Transverse colon (tissue), 4 donors: ENCODE measurements around the gene CARS2. TPM values are rescaled to one million over a fixed set of nuclear protein-coding genes. Genes with fewer than 3 reads are reported as not detected.

Experiments
- DNase-seq: peaks from one replicate; pipeline ENCODE4 v3.0.0-alpha.2; 2019
- H3K27ac ChIP-seq, 4 donors: fragments of 200-600 bp; sonication (generic); 2 replicates each; pipeline ENCODE4 v1.5.1; 2016 to 2018; ENCODE audit warnings: inconsistent platforms in 4 of 4
- H3K27me3 ChIP-seq: fragments of 200-600 bp; sonication (generic); 2 replicates; pipeline ENCODE4 v1.5.1; 2017; ENCODE audit warnings: inconsistent platforms
- H3K36me3 ChIP-seq, 4 donors: fragments of 200-600 bp; sonication (generic); 2 replicates each; pipeline ENCODE4 v1.5.1; 2017 to 2019; ENCODE audit warnings: inconsistent platforms in 4 of 4
- H3K4me1 ChIP-seq, 4 donors: fragments of 200-600 bp; sonication (generic); 2 replicates each; pipeline ENCODE4 v1.5.1; 2017 to 2020; ENCODE audit warnings: inconsistent platforms in 4 of 4
- H3K4me3 ChIP-seq, 4 donors: fragments of 200-600 bp; sonication (generic); 1 replicate in 1 of 4; 2 replicates in 3 of 4; pipeline versions ENCODE4 v1.5.1 to v1.6.1; 2017 to 2019; ENCODE audit warnings: inconsistent platforms in 4 of 4
- H3K9me3 ChIP-seq, 2 donors: fragments of 200-600 bp; sonication (generic); 2 replicates each; pipeline ENCODE4 v1.5.1; 2017 to 2019; ENCODE audit warnings: inconsistent platforms in 2 of 2
- CTCF ChIP-seq, 5 experiments: fragments of 200-600 bp in 3 of 5; fragments of 450-650 bp in 2 of 5; sonication (generic) in 3 of 5; IDR thresholded peaks; 1 replicate in 2 of 5; 2 replicates in 3 of 5; pipeline ENCODE4 v1.5.1; 2016 to 2017; ENCODE audit warnings: antibody characterized with exemption in 5 of 5, inconsistent platforms in 3 of 5, mild to moderate bottlenecking in 2 of 5, moderate library complexity in 1 of 5
- EP300 ChIP-seq: sonication (generic); formaldehyde crosslinking; IDR thresholded peaks from one replicate; pipeline ENCODE4 v1.6.1; 2017; ENCODE audit warnings: antibody characterized with exemption, low read depth
- POLR2A ChIP-seq: fragments of 450-650 bp; IDR thresholded peaks from one replicate; pipeline ENCODE4 v1.6.1; 2016; ENCODE audit warnings: antibody characterized with exemption, mild to moderate bottlenecking, moderate library complexity
- POLR2AphosphoS5 ChIP-seq, 3 donors: sonication (generic); formaldehyde crosslinking; IDR thresholded peaks; one replicate each; pipeline ENCODE4 v1.6.1; 2016; ENCODE audit warnings: antibody characterized with exemption in 3 of 3
- WGBS, 2 donors: methylation state at CpG; one replicate each; pipeline ENCODE4 v1.1.5; 2018; ENCODE audit warnings: low coverage in 1 of 2; 5-methylcytosine and 5-hydroxymethylcytosine counted together
- in situ Hi-C, 4 donors: fragments of 200-750 bp; cut with MboI; loops; one replicate each; pipeline versions ENCODE4 v1.15.0 to v1.15.1; 2017; ENCODE audit warnings: low sequenced_read_pairs in 3 of 4, low pct_ligation_motif_present in 1 of 4, low pct_unique_long_range_greater_than_20kb in 1 of 4
- intact Hi-C: fragments of 100-400 bp; cut with DNase I; formaldehyde crosslinking; loops from one replicate; pipeline ENCODE4 v1.15.1; 2023; ENCODE audit warnings: low total_unique reads
- total RNA-seq, 4 donors: library from RNA; depleted of rRNA; stranded (reverse); fragments of >200 nt; gene quantifications; one replicate each; pipeline ENCODE4 v1.1.0, GENCODE V29; 2016

Gene CARS2
- total RNA-seq, 4 donors from 2014 or later, result 35.2 to 152 (median 56.2) TPM

GRCh38 chr13:110683921-110684320, 22.0 kb downstream of the CARS2 start:
- peaks cover 0 to 19% (median 6%) of the 10 kb centered on the region in 4 donors for H3K36me3 ChIP-seq
- intact Hi-C loops (loop anchor here (10.0 kb wide), 1 partner anchor 131 kb away; no protein-coding TSS in a partner anchor), in situ Hi-C loops (loop anchor here in 2 of 4 donors (25.0 kb wide), 1 partner anchor 128 kb away; no protein-coding TSS in a partner anchor)
- DNase-seq, result no peak
- no peak overlapping the region for H3K4me3 ChIP-seq
- H3K9me3 ChIP-seq, result no peaks in the 10 kb centered on the region
- H3K4me1 ChIP-seq, result peaks cover 0 to 13% (median 0%) of the 10 kb centered on the region in 4 donors
- H3K27ac ChIP-seq, result peak overlapping the region; percentile 68 to 80 (median 80)
- 94% methylated on average over 5 of the region's 5 CpGs; no CpG with 5 or more reads in 1 of the 2 donors for WGBS, 2 donors
- TF ChIP-seq POLR2A (no peak), EP300 (no peak), CTCF (IDR thresholded peaks at IDR 0.05) (no peak), POLR2AphosphoS5 (IDR thresholded peaks at IDR 0.05) (no peak)
- no peaks in the 10 kb centered on the region for H3K27me3 ChIP-seq

DNA sequence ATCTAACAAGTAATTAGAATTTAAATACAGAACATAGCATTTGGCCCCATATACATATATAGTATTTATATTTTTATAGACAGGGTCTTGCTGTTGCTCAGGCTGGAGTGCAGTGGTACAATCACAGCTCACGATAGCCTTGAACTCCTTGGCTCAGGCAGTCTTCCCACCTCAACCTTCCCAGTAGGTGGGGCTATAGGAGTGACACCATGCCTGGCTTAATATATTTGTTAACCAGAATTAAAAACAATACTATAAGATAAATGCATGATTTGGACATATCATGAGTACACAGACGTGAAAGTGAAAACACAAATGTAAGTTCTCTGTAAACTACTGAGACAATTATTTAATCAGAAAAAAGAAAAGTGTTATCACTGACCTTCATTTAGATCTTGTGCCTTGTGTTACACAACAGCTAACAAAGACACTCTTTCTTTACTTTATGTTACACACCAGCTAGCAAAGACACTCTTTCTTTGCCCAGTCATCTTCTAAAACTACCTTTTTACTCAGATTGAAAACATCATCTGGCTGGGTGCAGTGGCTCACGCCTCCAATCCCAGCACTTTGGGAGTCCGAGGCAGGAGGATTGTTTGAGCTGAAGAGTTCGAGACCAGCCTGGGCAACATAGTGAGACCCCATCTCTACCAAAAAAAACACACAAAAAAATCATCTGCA, 22.6 kb downstream of the CARS2 start:
- 75 to 82% methylated on average over 5 of the region's 5 CpGs for WGBS, 2 donors
- H3K9me3 ChIP-seq, result no peaks in the 10 kb centered on the region
- intact Hi-C loops, result loop anchor here (10.0 kb wide), 1 partner anchor 131 kb away; no protein-coding TSS in a partner anchor
- TF ChIP-seq CTCF (IDR thresholded peaks at IDR 0.05) (peak; percentile 25 to 49 (median 47)), POLR2AphosphoS5 (IDR thresholded peaks at IDR 0.05) (no peak)
- no peaks in the 10 kb centered on the region for H3K27me3 ChIP-seq
- no peak for DNase-seq
- in situ Hi-C loops, result loop anchor here in 2 of 4 donors (25.0 kb wide), 1 partner anchor 129 kb away; no protein-coding TSS in a partner anchor
- peaks cover 0 to 13% (median 0%) of the 10 kb centered on the region in 4 donors for H3K4me1 ChIP-seq
- peak overlapping the region; percentile 68 to 80 (median 80) for H3K27ac ChIP-seq
- no peak overlapping the region for H3K4me3 ChIP-seq
- peaks cover 0 to 22% (median 6%) of the 10 kb centered on the region in 4 donors for H3K36me3 ChIP-seq

DNA sequence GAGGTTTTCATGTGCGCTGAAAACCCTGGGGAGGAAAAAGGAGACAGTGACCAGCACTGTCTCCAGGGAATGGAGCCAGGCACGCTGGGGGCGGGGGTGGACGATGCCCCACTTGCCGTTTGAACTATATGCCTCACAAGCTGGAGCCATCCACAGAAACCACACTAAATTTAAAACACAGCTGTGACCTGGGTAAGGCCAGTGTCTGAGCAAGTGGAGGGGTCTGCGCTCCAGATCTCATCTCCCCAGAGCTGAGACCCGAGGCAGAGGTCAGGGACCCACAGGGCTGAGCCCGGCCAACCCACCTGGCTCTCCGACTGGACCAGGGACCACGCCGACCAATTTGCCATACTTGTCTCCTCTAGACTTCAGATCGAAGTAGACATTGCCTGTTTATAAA, 23.2 kb downstream of the CARS2 start:
- intact Hi-C loops (loop anchor here (10.0 kb wide), 1 partner anchor 132 kb away; no protein-coding TSS in a partner anchor), in situ Hi-C loops (loop anchor here in 2 of 4 donors (25.0 kb wide), 1 partner anchor 130 kb away; no protein-coding TSS in a partner anchor)
- H3K27ac ChIP-seq, result peak overlapping the region in 2 of 4 donors; percentile 79 to 80
- WGBS, 2 donors, result 94% methylated on average over 5 to 12 of the region's 12 CpGs
- DNase-seq, result no peak
- H3K27me3 ChIP-seq, result no peaks in the 10 kb centered on the region
- peaks cover 0 to 22% (median 6%) of the 10 kb centered on the region in 4 donors for H3K36me3 ChIP-seq
- no peak for TF ChIP-seq EP300
- TF ChIP-seq CTCF (IDR thresholded peaks at IDR 0.05), result no peak
- no peak for TF ChIP-seq POLR2AphosphoS5 (IDR thresholded peaks at IDR 0.05)
- TF ChIP-seq POLR2A, result no peak
- H3K4me3 ChIP-seq, result no peak overlapping the region
- peaks cover 0 to 13% (median 0%) of the 10 kb centered on the region in 4 donors for H3K4me1 ChIP-seq
- no peaks in the 10 kb centered on the region for H3K9me3 ChIP-seq

DNA sequence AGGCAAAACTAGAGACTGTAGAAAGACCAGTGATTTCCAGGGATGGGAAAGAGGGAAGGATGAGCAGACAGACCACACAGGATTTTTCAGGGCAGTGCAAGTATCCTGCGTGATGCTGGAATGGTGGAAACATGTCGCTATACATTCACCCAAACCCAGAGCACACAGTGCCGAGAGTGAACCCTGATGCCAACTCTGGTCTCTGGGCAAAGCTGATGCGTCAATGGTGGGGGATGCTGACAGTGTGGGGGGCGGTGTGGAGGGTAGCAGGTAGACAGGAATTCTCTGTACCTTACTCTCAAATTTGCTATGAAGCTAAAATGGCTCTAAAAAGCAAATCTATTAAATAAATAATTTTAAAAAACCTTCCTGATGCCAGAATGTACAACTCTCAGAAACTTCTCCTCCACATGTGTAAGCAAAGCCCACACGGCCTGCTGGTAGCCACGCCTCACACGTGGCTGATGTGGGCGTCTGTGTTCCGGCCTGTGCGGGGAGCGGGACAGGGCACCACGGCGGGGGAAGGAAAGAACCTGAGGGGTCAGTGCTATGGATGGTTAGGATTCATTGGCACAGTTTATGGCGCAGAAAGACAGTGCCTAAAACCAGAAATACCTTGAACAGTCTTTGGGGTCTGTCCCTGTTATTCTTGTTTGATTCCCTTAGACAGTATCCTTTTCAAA, 23.9 kb downstream of the CARS2 start:
- no peak for DNase-seq
- no peak overlapping the region for H3K27ac ChIP-seq
- intact Hi-C loops, result loop anchor here (10.0 kb wide), 1 partner anchor 133 kb away; no protein-coding TSS in a partner anchor
- H3K27me3 ChIP-seq, result no peaks in the 10 kb centered on the region
- H3K4me1 ChIP-seq, result peaks cover 0 to 13% (median 0%) of the 10 kb centered on the region in 4 donors
- no peak overlapping the region for H3K4me3 ChIP-seq
- in situ Hi-C loops, result loop anchor here in 2 of 4 donors (25.0 kb wide), 1 partner anchor 130 kb away; no protein-coding TSS in a partner anchor
- WGBS, 2 donors, result 89% methylated on average over 10 to 15 of the region's 15 CpGs
- peaks cover 0 to 20% (median 6%) of the 10 kb centered on the region in 4 donors for H3K36me3 ChIP-seq
- H3K9me3 ChIP-seq, result no peaks in the 10 kb centered on the region
- TF ChIP-seq CTCF (IDR thresholded peaks at IDR 0.05) (no peak), EP300 (no peak), POLR2AphosphoS5 (IDR thresholded peaks at IDR 0.05) (no peak), POLR2A (no peak)
